Hepatocyte (in vitro differentiated cells): ENCODE measurements around the gene SLC23A2. TPM values are rescaled to one million over a fixed set of nuclear protein-coding genes. Genes with fewer than 3 reads are reported as not detected.

Experiments
- DNase-seq: peaks from one replicate; pipeline ENCODE4 v3.0.0-alpha.2; 2016; ENCODE audit warnings: low spot score
- H2AFZ ChIP-seq: fragments of 200-600 bp; sonication (generic); 2 replicates; pipeline ENCODE4 v1.6.0; 2016; ENCODE audit warnings: antibody characterized with exemption, mild to moderate bottlenecking
- H3K27ac ChIP-seq: fragments of 200-600 bp; sonication (generic); 2 replicates; pipeline ENCODE4 v1.5.1; 2016; ENCODE audit warnings: mild to moderate bottlenecking
- H3K27me3 ChIP-seq: fragments of 200-600 bp; sonication (generic); 2 replicates; pipeline ENCODE4 v1.6.1; 2016
- H3K36me3 ChIP-seq: fragments of 200-600 bp; sonication (generic); replicated peaks from 2 replicates; pipeline ENCODE4 v1.5.1; 2016; ENCODE audit warnings: low read depth; ENCODE audit not compliant: insufficient read depth
- H3K4me1 ChIP-seq: fragments of 200-600 bp; sonication (generic); 2 replicates; pipeline ENCODE4 v1.5.1; 2016; ENCODE audit warnings: mild to moderate bottlenecking, moderate library complexity; ENCODE audit not compliant: insufficient read depth
- H3K4me2 ChIP-seq: fragments of 200-600 bp; sonication (generic); 2 replicates; pipeline ENCODE4 v1.6.0; 2016
- H3K4me3 ChIP-seq: fragments of 200-600 bp; sonication (generic); 2 replicates; pipeline ENCODE4 v1.5.1; 2016; ENCODE audit warnings: mild to moderate bottlenecking
- H3K79me2 ChIP-seq: fragments of 200-600 bp; sonication (generic); 2 replicates; pipeline ENCODE4 v1.6.0; 2017; ENCODE audit warnings: mild to moderate bottlenecking
- H3K9me2 ChIP-seq: fragments of 200-600 bp; sonication (generic); replicated peaks from 2 replicates; pipeline ENCODE4 v1.6.0; 2017; ENCODE audit warnings: mild to moderate bottlenecking; ENCODE audit not compliant: insufficient read depth
- H3K9me3 ChIP-seq: fragments of 200-600 bp; sonication (generic); 2 replicates; pipeline ENCODE4 v1.5.1; 2016; ENCODE audit warnings: low read depth, mild to moderate bottlenecking
- H4K20me1 ChIP-seq: fragments of 200-600 bp; sonication (generic); 2 replicates; pipeline ENCODE4 v1.6.0; 2016; ENCODE audit warnings: mild to moderate bottlenecking; ENCODE audit not compliant: insufficient read depth, poor library complexity, severe bottlenecking
- EZH2 ChIP-seq: fragments of 200-600 bp; sonication (generic); IDR thresholded peaks from 2 replicates; pipeline ENCODE4 v1.6.1; 2016; ENCODE audit warnings: antibody characterized with exemption, mild to moderate bottlenecking, borderline replicate concordance
- EZH2phosphoT487 ChIP-seq: fragments of 200-600 bp; sonication (generic); IDR thresholded peaks from one replicate; pipeline ENCODE4 v1.6.1; 2018; ENCODE audit warnings: antibody characterized with exemption, mild to moderate bottlenecking, low read depth, moderate library complexity; ENCODE audit not compliant: unreplicated experiment, severe bottlenecking
- WGBS: methylation state at CpG from one replicate; pipeline ENCODE4 v1.1.6; 2016; ENCODE audit warnings: low lambda C conversion rate; ENCODE audit errors: missing lambda C conversion rate; 5-methylcytosine and 5-hydroxymethylcytosine counted together
- polyA plus RNA-seq: library from polyadenylated mRNA; unstranded; fragments of >200 nt; fragmentation: Nextera tagmentation; extraction: Ambion mirVana; gene quantifications from 2 replicates; pipeline ENCODE4 v1.2.1, GENCODE V29; 2016
- total RNA-seq: library from RNA; depleted of rRNA; stranded (reverse); fragments of >200 nt; gene quantifications from 2 replicates; pipeline ENCODE4 v1.2.3, GENCODE V29; 2014
- TF ChIP-seq, protein P1 (sequence below): fragments of 200-600 bp; sonication (generic); IDR thresholded peaks from 2 replicates; pipeline ENCODE4 v1.5.1; 2016; ENCODE audit warnings: antibody characterized with exemption, mild to moderate bottlenecking; ENCODE audit not compliant: poor library complexity

The SLC23A2 gene
- total and polyA plus RNA-seq, 2 experiments from 2014 or later = 8.2 to 13.3 TPM

DNA sequence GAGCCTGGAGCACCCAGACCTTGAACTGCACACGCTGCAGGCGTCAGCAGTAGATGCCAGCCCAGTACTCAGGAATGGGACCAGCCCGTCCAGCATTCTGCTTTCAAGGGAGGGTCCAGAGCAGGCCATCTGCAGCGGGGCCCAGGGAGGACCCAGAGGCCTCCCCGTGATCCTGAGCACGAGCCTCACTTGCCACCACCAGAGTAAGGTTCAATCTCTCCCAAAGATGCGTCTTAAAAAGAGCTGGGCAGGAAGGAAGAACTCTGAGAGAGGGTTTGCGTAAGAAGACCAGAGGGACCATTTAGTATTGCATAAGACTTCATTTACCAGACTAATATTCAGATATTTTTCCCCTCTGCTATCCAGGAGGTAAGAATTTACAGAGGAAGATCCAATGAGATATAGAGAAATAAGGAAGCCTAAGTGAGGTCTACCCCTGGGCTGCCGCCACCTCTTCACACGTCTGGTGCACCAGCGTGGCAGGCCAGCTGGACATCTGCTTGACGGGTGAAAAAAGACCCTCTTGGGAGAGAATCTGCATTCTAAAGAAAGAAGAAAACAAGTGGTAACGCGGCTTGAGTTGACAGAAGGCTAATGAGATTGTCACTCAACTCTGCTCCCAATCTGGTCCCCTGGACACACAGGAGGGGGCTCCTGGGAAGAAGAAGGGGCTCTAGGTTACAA, 172.3 kb downstream of the SLC23A2 start:
- Histone ChIP-seq H3K4me1 (peaks cover 4% of the 10 kb centered on the region), H4K20me1 (no peaks in the 10 kb centered on the region), H3K4me3 (no peak overlapping the region), H3K9me2 (no peaks in the 10 kb centered on the region), H3K36me3 (no peaks in the 10 kb centered on the region), H3K27ac (no peak overlapping the region), H2AFZ (no peak overlapping the region), H3K27me3 (peaks cover 3% of the 10 kb centered on the region), H3K79me2 (no peaks in the 10 kb centered on the region), H3K4me2 (no peak overlapping the region), H3K9me3 (no peaks in the 10 kb centered on the region)
- no peak for TF ChIP-seq EZH2
- no peak for TF ChIP-seq EZH2phosphoT487
- TF ChIP-seq, protein P1, sequence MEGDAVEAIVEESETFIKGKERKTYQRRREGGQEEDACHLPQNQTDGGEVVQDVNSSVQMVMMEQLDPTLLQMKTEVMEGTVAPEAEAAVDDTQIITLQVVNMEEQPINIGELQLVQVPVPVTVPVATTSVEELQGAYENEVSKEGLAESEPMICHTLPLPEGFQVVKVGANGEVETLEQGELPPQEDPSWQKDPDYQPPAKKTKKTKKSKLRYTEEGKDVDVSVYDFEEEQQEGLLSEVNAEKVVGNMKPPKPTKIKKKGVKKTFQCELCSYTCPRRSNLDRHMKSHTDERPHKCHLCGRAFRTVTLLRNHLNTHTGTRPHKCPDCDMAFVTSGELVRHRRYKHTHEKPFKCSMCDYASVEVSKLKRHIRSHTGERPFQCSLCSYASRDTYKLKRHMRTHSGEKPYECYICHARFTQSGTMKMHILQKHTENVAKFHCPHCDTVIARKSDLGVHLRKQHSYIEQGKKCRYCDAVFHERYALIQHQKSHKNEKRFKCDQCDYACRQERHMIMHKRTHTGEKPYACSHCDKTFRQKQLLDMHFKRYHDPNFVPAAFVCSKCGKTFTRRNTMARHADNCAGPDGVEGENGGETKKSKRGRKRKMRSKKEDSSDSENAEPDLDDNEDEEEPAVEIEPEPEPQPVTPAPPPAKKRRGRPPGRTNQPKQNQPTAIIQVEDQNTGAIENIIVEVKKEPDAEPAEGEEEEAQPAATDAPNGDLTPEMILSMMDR = no peak
- no peak for DNase-seq
- WGBS = 93% methylated on average over 14 of the region's 14 CpGs

DNA sequence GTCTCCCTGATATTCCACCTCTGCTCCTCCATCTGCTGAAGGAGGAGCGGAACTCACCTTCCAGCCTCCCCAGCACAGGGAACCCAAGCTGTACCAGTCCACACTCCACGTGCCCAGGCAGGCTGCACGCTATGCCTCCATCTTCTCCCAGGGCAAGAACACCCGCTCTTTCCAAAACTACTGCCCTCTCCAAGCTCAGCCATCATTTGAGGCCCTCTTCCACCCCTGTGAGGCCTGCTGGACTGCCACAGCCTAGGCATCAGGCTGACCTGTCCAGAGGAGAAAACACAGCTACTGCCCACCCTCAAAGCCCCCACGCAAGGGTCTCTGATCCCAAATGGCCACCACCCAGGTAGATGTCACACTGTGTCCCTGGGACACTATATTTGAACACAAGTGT, 179.7 kb downstream of the SLC23A2 start:
- WGBS = 95% methylated on average over 5 of the region's 5 CpGs
- Histone ChIP-seq H3K27me3 (peaks cover 21% of the 10 kb centered on the region), H4K20me1 (no peaks in the 10 kb centered on the region), H3K79me2 (no peaks in the 10 kb centered on the region), H3K4me3 (no peak overlapping the region), H3K9me3 (no peaks in the 10 kb centered on the region), H3K36me3 (no peaks in the 10 kb centered on the region), H3K27ac (no peak overlapping the region), H3K4me2 (no peak overlapping the region), H3K9me2 (no peaks in the 10 kb centered on the region), H2AFZ (no peak overlapping the region), H3K4me1 (peaks cover 18% of the 10 kb centered on the region)
- no peak for DNase-seq
- TF ChIP-seq EZH2 (no peak), EZH2phosphoT487 (no peak)
- TF ChIP-seq, protein P1 = no peak

GRCh38 chr20:4820806-4821518, 180.3 kb downstream of the SLC23A2 start:
- no peak overlapping the region for H3K27ac ChIP-seq
- 84% methylated on average over 14 of the region's 14 CpGs for WGBS
- H3K4me2 ChIP-seq = no peak overlapping the region

More at GRCh38 chr20:4820806-4821518, 180.3 kb downstream of the SLC23A2 start:
- peaks cover 18% of the 10 kb centered on the region for H3K4me1 ChIP-seq
- no peak for DNase-seq
- no peaks in the 10 kb centered on the region for H3K9me2 ChIP-seq
- H3K9me3 ChIP-seq = no peaks in the 10 kb centered on the region
- H4K20me1 ChIP-seq = no peaks in the 10 kb centered on the region
- H3K79me2 ChIP-seq = no peaks in the 10 kb centered on the region
- TF ChIP-seq EZH2phosphoT487 = no peak
- no peak for TF ChIP-seq EZH2
- TF ChIP-seq, protein P1 = no peak
- peaks cover 21% of the 10 kb centered on the region for H3K27me3 ChIP-seq
- no peak overlapping the region for H2AFZ ChIP-seq
- H3K36me3 ChIP-seq = no peaks in the 10 kb centered on the region
- H3K4me3 ChIP-seq = no peak overlapping the region
